GM19463 (cell line): ENCODE data around the gene CETN3.

ENCODE experiments used
- ATAC-seq: cut with Tn5 transposase; IDR thresholded peaks from one replicate; pipeline ENCODE4 v1.9.1; 2021; ENCODE audit warnings: mild to moderate bottlenecking, moderate library complexity; ENCODE audit not compliant: unreplicated experiment

Gene CETN3

GRCh38 chr5:90409318-90410177, at the start of gene CETN3:
TSS of gene CETN3 (minus strand) at chr5:90409756. CDS start at chr5:90409661, 95 bp downstream.
- peak; percentile 89 for ATAC-seq

- ATAC-seq, result no peak
Observed at GRCh38 chr5:90446961-90447360, 37.4 kb upstream of the CETN3 start.

- ATAC-seq, result no peak
Observed at GRCh38 chr5:90440644-90441043, 31.1 kb upstream of the CETN3 start.

DNA sequence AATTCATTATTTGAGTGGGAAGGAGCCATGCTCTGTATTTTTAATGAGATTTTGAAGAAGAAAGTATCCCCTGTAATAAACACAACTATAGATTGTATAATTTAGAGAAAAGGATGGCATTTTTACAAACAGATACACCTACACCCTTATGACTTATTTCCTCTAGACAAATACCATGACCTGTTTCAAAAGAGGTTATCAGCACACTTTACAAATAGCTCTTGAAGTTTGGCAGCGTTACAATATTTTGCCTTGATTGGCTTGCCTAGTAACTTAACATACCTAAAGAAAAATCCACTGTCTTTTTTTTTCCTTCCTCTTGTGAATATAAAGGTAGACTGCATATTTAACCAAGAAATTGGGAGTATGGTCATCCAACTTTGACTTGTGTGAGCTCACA, 28.5 kb upstream of the CETN3 start:
- no peak for ATAC-seq

DNA sequence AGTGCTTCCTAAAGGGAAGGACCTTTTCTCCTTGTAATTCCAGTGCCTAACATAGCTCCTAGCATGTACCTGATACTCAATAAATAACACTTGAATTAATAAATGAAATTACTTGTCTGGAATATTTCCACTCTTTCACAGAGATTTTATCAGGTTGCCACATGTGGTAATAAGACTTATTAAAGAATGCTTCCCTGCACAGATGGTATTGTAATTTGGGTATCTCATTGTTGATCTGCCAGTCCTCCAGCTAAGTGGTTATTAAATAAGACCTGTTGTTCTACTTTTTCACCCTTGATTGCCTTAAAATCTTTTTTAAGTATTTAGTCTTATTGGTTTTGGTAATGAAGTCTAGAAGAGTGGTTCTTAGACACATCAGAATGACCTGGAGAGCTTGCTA, 28.1 kb upstream of the CETN3 start:
- no peak for ATAC-seq

- ATAC-seq, result peak; percentile 81
Observed at GRCh38 chr5:90434116-90434714, 24.7 kb upstream of the CETN3 start.

- ATAC-seq, result peak; percentile 73
Observed at GRCh38 chr5:90424245-90424644, 14.7 kb upstream of the CETN3 start.

- ATAC-seq, result no peak
Observed at GRCh38 chr5:90421136-90421535, 11.6 kb upstream of the CETN3 start.

DNA sequence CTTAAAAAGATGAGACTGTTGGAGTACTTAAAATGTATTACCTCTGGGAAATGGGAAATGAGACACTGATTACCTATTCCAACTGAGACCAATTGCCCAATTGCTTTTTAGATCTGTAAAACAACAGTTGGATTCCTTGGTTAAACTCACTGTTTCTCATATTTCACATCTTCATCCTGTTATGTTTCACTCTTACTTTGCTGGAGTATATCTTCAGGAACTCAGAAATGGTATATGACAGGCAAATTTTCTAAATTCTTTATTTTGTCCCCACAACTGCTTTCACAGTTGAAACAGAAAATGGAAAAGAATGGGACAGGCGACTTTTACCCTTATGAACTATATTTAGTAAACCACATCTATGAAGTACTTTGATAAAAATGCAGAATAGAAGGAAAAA, 8.7 kb upstream of the CETN3 start:
- no peak for ATAC-seq

DNA sequence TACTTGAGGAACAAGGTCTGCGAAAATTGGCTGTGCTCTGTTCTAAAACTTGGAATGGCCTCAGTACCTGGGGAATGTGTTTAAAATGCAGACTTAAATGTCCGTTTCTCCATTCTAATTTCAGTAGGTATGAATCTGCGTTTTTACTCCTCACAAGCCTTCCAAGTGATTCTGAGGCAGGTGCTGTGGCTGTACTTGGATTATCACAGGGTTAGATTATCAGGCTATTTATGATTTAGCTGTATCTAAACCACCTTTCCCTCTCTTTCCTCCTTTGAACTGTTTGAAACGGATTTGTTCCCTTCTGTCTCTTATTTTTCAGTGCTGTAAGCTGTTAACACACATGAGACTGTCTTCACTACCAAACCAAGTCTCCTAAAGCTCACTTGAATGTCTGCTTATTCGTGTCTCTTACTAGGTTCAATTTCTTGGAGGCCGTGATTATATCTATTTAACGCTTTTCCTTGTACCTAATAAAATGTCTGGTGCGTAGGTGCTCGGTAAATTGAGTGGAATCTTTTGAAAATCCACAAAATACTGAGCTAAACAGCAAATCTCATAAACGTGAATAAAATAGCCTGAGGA, 714 bp upstream of the CETN3 start:
- ATAC-seq, result no peak

GRCh38 chr5:90408571-90409317, 812 bp downstream of the CETN3 start:
- no peak for ATAC-seq

DNA sequence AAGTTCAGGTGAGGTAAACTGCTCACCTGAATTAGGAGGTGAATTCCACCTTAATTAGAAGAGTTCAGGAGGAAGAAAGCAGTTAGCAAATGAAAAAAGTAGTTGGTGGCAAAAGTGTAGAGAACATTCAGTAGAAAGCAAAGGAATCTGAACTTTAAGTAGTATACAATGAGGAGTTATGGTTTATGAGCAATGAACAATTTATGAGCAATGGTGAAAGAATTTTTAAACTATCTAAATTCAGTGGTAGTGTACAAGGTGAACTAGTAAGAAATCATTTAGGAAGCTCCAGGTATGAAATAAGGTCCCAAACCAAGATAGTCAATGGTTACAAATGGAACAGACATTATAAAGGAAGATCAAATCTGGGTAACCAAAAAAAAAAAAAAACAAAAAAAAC, 3.1 kb downstream of the CETN3 start:
- ATAC-seq, result no peak

- ATAC-seq, result no peak
Observed at GRCh38 chr5:90402521-90403255, 6.9 kb downstream of the CETN3 start.

DNA sequence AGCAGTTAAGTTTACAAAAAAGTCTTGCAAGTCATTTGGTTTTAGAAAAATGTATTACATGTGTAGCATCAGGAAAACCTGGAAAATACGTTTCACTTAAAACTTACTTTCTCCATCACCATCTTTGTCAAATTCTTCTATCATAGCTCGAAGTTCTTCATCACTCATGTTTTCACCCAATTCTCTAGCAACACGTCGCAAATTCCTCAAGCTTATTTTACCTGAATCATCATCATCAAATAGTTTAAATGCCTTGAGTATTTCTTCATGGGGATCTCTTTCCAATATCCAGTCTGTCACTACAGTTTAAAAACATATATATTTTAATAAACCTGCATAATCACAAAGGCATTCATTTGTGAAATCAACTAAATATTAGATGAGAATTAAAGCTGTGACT, 10.3 kb downstream of the CETN3 start:
- ATAC-seq, result no peak

- no peak for ATAC-seq
Observed at GRCh38 chr5:90398726-90399125, 10.8 kb downstream of the CETN3 start.

DNA sequence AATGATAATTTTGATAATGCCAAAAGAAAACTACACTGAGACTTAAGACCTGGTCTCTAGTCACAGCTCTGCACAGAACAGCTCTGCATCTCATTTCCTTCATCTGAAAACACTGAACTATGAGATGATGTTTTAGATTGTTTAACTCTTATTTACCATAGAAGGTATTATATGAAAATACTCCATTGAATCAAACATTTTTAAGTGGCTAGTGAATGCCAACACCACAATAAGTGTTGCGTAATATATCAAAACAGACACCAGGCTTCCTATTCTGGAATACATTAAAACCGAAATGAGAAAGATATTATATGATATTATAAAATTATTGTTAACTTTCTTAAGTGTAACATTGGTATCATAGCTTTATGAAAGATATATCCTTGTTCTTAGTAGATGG, 14.6 kb downstream of the CETN3 start:
- no peak for ATAC-seq

DNA sequence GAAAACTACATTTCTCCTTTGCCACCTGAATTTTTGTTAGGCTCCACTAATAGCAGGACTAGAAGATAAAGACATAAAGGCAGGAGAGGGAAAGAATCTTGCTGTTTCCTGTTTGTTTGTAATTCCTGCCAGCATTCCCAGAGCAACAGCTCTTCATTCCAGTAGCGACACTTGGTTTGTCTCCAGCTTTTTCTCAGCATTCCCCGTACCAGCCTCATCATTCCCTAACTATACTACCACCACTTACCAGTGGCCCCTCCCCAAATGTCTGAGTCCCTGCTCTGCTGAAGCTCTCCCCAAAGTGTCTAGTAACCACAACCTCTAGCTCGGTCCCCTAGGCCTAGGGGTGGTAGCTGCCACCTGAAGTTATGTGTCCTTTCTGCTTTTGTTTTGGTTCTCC, 18.6 kb downstream of the CETN3 start:
- ATAC-seq, result no peak

DNA sequence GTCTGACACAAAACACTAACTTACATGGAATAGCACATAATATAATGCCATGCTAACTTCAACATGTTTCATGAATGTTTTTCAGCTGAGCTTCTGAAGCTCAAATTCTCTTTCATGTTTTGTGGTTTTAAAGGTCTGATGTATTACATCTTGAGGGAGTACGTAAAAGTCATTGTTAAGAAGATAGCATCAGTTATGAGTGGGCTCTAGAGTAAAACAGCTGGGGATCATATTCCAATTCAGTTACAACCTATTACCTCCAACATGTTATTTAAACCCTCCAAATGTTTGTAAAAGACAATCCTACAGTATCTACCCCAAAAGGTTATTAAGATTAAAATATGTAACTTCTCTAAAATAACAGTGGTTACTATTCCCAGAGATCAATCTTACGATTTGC, 19.2 kb downstream of the CETN3 start:
- no peak for ATAC-seq

- ATAC-seq, result no peak
Observed at GRCh38 chr5:90387508-90387907, 22.0 kb downstream of the CETN3 start.

- no peak for ATAC-seq
Observed at GRCh38 chr5:90386099-90386710, 23.4 kb downstream of the CETN3 start.
